Neutrophil (primary cell): Measurements from ENCODE around the gene ASIP.
"Not testable (repeated sequence)": the region's sequence is repeated elsewhere in the genome, so short reads cannot be mapped to it uniquely, and the experiment has no call there.

ENCODE experiments used
- H3K27ac ChIP-seq: fragments of 200-600 bp; sonication (generic); 2 replicates; pipeline ENCODE4 v1.5.1; 2016; ENCODE audit warnings: mild to moderate bottlenecking, moderate library complexity
- H3K27me3 ChIP-seq: fragments of 200-600 bp; sonication (generic); 2 replicates; pipeline ENCODE4 v1.6.0; 2016; ENCODE audit warnings: mild to moderate bottlenecking
- H3K36me3 ChIP-seq: fragments of 200-600 bp; sonication (generic); 2 replicates; pipeline ENCODE4 v1.5.1; 2017
- H3K4me1 ChIP-seq, 2 experiments: fragments of 200-600 bp in 1 of 2; sonication (generic) in 1 of 2; 1 replicate in 1 of 2; 2 replicates in 1 of 2; pipeline versions ENCODE4 v1.5.1 to v1.6.1; 2013 to 2016; ENCODE audit warnings: low read depth in 1 of 2, low read length in 1 of 2, mild to moderate bottlenecking in 1 of 2, moderate library complexity in 1 of 2; ENCODE audit not compliant: control insufficient read depth in 1 of 2, insufficient read depth in 1 of 2
- H3K4me3 ChIP-seq, 2 experiments: fragments of 200-600 bp in 1 of 2; sonication (generic) in 1 of 2; 1 replicate in 1 of 2; 2 replicates in 1 of 2; pipeline ENCODE4 v1.5.1; 2013 to 2016; ENCODE audit warnings: low read depth in 1 of 2, low read length in 1 of 2, mild to moderate bottlenecking in 1 of 2, moderate library complexity in 1 of 2
- H3K9me3 ChIP-seq: fragments of 200-600 bp; sonication (generic); 2 replicates; pipeline ENCODE4 v1.5.1; 2016
- CTCF ChIP-seq: fragments of 200-600 bp; sonication (generic); IDR thresholded peaks from 2 replicates; pipeline ENCODE4 v1.5.1; 2016; ENCODE audit warnings: antibody characterized with exemption

ASIP gene

GRCh38 chr20:34254979-34255378 is 13.8 kb downstream of the ASIP start:
- Histone ChIP-seq H3K9me3 (no peaks in the 10 kb centered on the region), H3K27me3 (no peaks in the 10 kb centered on the region), H3K4me1 (peaks cover 2 to 4% of the 10 kb centered on the region in 2 experiments), H3K36me3 (no peaks in the 10 kb centered on the region), H3K4me3 (no peak overlapping the region), H3K27ac (no peak overlapping the region)
- TF ChIP-seq CTCF, result no peak

GRCh38 chr20:34256629-34257124 is 15.5 kb downstream of the ASIP start:
- Histone ChIP-seq H3K9me3 (no peaks in the 10 kb centered on the region), H3K4me1 (no peaks in the 10 kb centered on the region)
- no peak for TF ChIP-seq CTCF

GRCh38 chr20:34260208-34260942 is 19.2 kb downstream of the ASIP start:
- TF ChIP-seq CTCF, result no peak
- H3K4me3 ChIP-seq, result no peak overlapping the region
- peaks cover 19 to 23% of the 10 kb centered on the region in 2 experiments for H3K4me1 ChIP-seq
- no peak overlapping the region for H3K27ac ChIP-seq
- H3K36me3 ChIP-seq, result no peaks in the 10 kb centered on the region
- no peaks in the 10 kb centered on the region for H3K27me3 ChIP-seq
- no peaks in the 10 kb centered on the region for H3K9me3 ChIP-seq

More at GRCh38 chr20:34256629-34257124, 15.5 kb downstream of the ASIP start:
- Histone ChIP-seq H3K27ac (no peak overlapping the region), H3K36me3 (no peaks in the 10 kb centered on the region), H3K27me3 (no peaks in the 10 kb centered on the region), H3K4me3 (no peak overlapping the region)

- no peaks in the 10 kb centered on the region for H3K9me3 ChIP-seq
Measured at GRCh38 chr20:34262488-34263288, 21.5 kb downstream of the ASIP start.

GRCh38 chr20:34263468-34263867 is 22.2 kb downstream of the ASIP start:
- not testable (repeated sequence) for H3K36me3 ChIP-seq, H3K9me3 ChIP-seq, H3K4me3 ChIP-seq, H3K27me3 ChIP-seq, H3K27ac ChIP-seq
- H3K4me1 ChIP-seq, result peaks cover 19 to 23% of the 10 kb centered on the region in 2 experiments

More at GRCh38 chr20:34262488-34263288, 21.5 kb downstream of the ASIP start:
- H3K36me3 ChIP-seq, result no peaks in the 10 kb centered on the region
- H3K4me3 ChIP-seq, result no peak overlapping the region
- H3K4me1 ChIP-seq, result peaks cover 19 to 23% of the 10 kb centered on the region in 2 experiments
- peak overlapping the region; percentile 36 for H3K27ac ChIP-seq
- H3K27me3 ChIP-seq, result no peaks in the 10 kb centered on the region
- TF ChIP-seq CTCF, result no peak

- Histone ChIP-seq H3K27ac (no peak overlapping the region), H3K4me3 (no peak overlapping the region), H3K27me3 (peaks cover 9% of the 10 kb centered on the region), H3K9me3 (no peaks in the 10 kb centered on the region), H3K36me3 (no peaks in the 10 kb centered on the region), H3K4me1 (peaks cover 26 to 28% of the 10 kb centered on the region in 2 experiments)
- TF ChIP-seq CTCF, result no peak
Measured at GRCh38 chr20:34264141-34264540, 22.9 kb downstream of the ASIP start.
